SK-N-SH (cell line): ENCODE measurements around the gene SKIC8. TPM values are rescaled to one million over a fixed set of nuclear protein-coding genes. Genes with fewer than 3 reads are reported as not detected.

Source experiments
- CTCF ChIA-PET: fragments of 300-600, 350-600 bp; formaldehyde crosslinking; extraction: SDS; loops from one replicate; lab custom pipeline; 2021; lab: Yijun Ruan, JAX
- POLR2A ChIA-PET: fragments of 350-600 bp; sonication (Branson Sonifier 250); formaldehyde crosslinking; extraction: SDS; loops from one replicate; lab custom pipeline; 2020; ENCODE audit warnings: antibody characterized with exemption, inconsistent platforms; lab: Yijun Ruan, JAX
- DNase-seq: peaks from one replicate; pipeline ENCODE4 v3.0.0; 2012
- H2AFZ ChIP-seq: fragments of 200-600 bp; sonication (generic); 2 replicates; pipeline ENCODE4 v1.8.1; 2016; ENCODE audit warnings: antibody characterized with exemption, mild to moderate bottlenecking, low read depth
- H3F3A ChIP-seq: fragments of 200-600 bp; sonication (generic); replicated peaks from 2 replicates; pipeline ENCODE3; 2016; ENCODE audit warnings: antibody characterized with exemption, mild to moderate bottlenecking; ENCODE audit not compliant: insufficient read depth
- H3K27ac ChIP-seq, 2 experiments: fragments of 200-500 bp in 1 of 2; fragments of 200-600 bp in 1 of 2; sonication (Bioruptor generic) in 1 of 2; sonication (generic), shearing (Covaris generic) in 1 of 2; 2 replicates each; pipeline versions ENCODE4 v1.5.1 to v1.6.1; 2014 to 2016; ENCODE audit warnings: low read depth in 2 of 2, inconsistent platforms in 1 of 2, low read length in 1 of 2, mild to moderate bottlenecking in 1 of 2, mixed read lengths in 1 of 2
- H3K27me3 ChIP-seq: fragments of 200-600 bp; sonication (generic), shearing (Covaris generic); 2 replicates; pipeline ENCODE4 v1.6.1; 2016; ENCODE audit warnings: mixed run types; ENCODE audit not compliant: insufficient read depth
- H3K36me3 ChIP-seq, 2 experiments: fragments of 200-500 bp in 1 of 2; fragments of 200-600 bp in 1 of 2; sonication (Bioruptor generic) in 1 of 2; sonication (generic) in 1 of 2; replicated peaks in 1 of 2; 2 replicates each; pipeline versions ENCODE3 to v1.5.1; 2014 to 2016; ENCODE audit warnings: low read length in 1 of 2, mild to moderate bottlenecking in 1 of 2; ENCODE audit not compliant: insufficient read depth in 2 of 2, control insufficient read depth in 1 of 2
- H3K4me1 ChIP-seq, 2 experiments: fragments of 200-500 bp in 1 of 2; fragments of 200-600 bp in 1 of 2; sonication (Bioruptor generic) in 1 of 2; sonication (generic), shearing (Covaris generic) in 1 of 2; 2 replicates each; pipeline versions ENCODE4 v1.5.1 to v1.6.1; 2014 to 2016; ENCODE audit warnings: low read depth in 1 of 2, low read length in 1 of 2, mixed run types in 1 of 2; ENCODE audit not compliant: insufficient read depth in 2 of 2, control insufficient read depth in 1 of 2
- H3K4me2 ChIP-seq: fragments of 200-600 bp; sonication (generic), shearing (Covaris generic); 2 replicates; pipeline ENCODE4 v1.6.1; 2017; ENCODE audit warnings: mixed run types
- H3K4me3 ChIP-seq, 2 experiments: fragments of 200-500 bp in 1 of 2; fragments of 200-600 bp in 1 of 2; sonication (Bioruptor generic) in 1 of 2; sonication (generic), shearing (Covaris generic) in 1 of 2; 2 replicates each; pipeline versions ENCODE4 v1.5.1 to v1.8.1; 2014 to 2016; ENCODE audit warnings: low read depth in 2 of 2, inconsistent platforms in 1 of 2, low read length in 1 of 2, mild to moderate bottlenecking in 1 of 2, mixed read lengths in 1 of 2, moderate library complexity in 1 of 2
- H3K79me2 ChIP-seq: fragments of 200-600 bp; sonication (generic); 2 replicates; pipeline ENCODE4 v1.8.1; 2017; ENCODE audit warnings: mild to moderate bottlenecking; ENCODE audit not compliant: insufficient read depth
- H3K9ac ChIP-seq: fragments of 200-600 bp; sonication (generic); 2 replicates; pipeline ENCODE4 v1.6.1; 2017; ENCODE audit warnings: mixed run types
- H3K9me2 ChIP-seq: fragments of 200-600 bp; sonication (generic); 2 replicates; pipeline ENCODE4 v1.6.1; 2017; ENCODE audit warnings: mixed run types
- H3K9me3 ChIP-seq: fragments of 200-600 bp; sonication (generic); 2 replicates; pipeline ENCODE4 v1.6.1; 2017; ENCODE audit warnings: mixed run types, mild to moderate bottlenecking, moderate library complexity
- H4K20me1 ChIP-seq: fragments of 200-600 bp; sonication (generic); 2 replicates; pipeline ENCODE4 v1.6.1; 2017; ENCODE audit warnings: mild to moderate bottlenecking, mixed run types; ENCODE audit not compliant: insufficient read depth
- CHD2 ChIP-seq: fragments of 150-350 bp; IDR thresholded peaks from 2 replicates; pipeline ENCODE4 v1.6.1; 2018; ENCODE audit warnings: low read length; ENCODE audit not compliant: partially characterized antibody
- EP300 ChIP-seq, 2 experiments: IDR thresholded peaks; 2 replicates each; pipeline versions ENCODE4 v1.4.0 to v1.6.1; 2012; ENCODE audit warnings: borderline replicate concordance in 1 of 2, low read depth in 1 of 2, low read length in 1 of 2
- EZH2phosphoT487 ChIP-seq: fragments of 200-600 bp; sonication (generic); IDR thresholded peaks from 2 replicates; pipeline ENCODE4 v1.6.1; 2017; ENCODE audit warnings: low read depth, mixed run types, mild to moderate bottlenecking, antibody characterized with exemption, moderate library complexity, borderline replicate concordance
- FOSL2 ChIP-seq: IDR thresholded peaks from 2 replicates; pipeline ENCODE4 v1.4.0; 2012; ENCODE audit warnings: low read depth, mild to moderate bottlenecking, moderate library complexity, borderline replicate concordance
- FOXJ3 ChIP-seq: sonication (generic); formaldehyde crosslinking; IDR thresholded peaks from 2 replicates; pipeline ENCODE4 v1.5.1; 2020; ENCODE audit warnings: mild to moderate bottlenecking, missing genetic modification reagents
- FOXM1 ChIP-seq: IDR thresholded peaks from 2 replicates; pipeline ENCODE4 v1.4.0; 2012; ENCODE audit warnings: low read depth, mild to moderate bottlenecking
- GATA2 ChIP-seq: sonication (generic); formaldehyde crosslinking; IDR thresholded peaks from 2 replicates; pipeline ENCODE4 v1.5.0; 2020; ENCODE audit warnings: mild to moderate bottlenecking, missing genetic modification reagents
- IRF3 ChIP-seq: fragments of 150-350 bp; IDR thresholded peaks from 2 replicates; pipeline ENCODE4 v1.6.1; 2016; ENCODE audit warnings: mild to moderate bottlenecking, low read depth, low read length
- JUND ChIP-seq: IDR thresholded peaks from 2 replicates; pipeline ENCODE4 v1.4.0; 2012
- MEF2A ChIP-seq: IDR thresholded peaks from 2 replicates; pipeline ENCODE4 v1.4.0; 2012; ENCODE audit warnings: low read depth, borderline replicate concordance
- POLR2AphosphoS5 ChIP-seq: IDR thresholded peaks from 2 replicates; pipeline ENCODE4 v1.6.1; 2012; ENCODE audit warnings: low read depth, low read length
- RAD21 ChIP-seq: IDR thresholded peaks from 2 replicates; pipeline ENCODE4 v1.6.1; 2012; ENCODE audit warnings: mild to moderate bottlenecking, low read length
- SMC3 ChIP-seq: IDR thresholded peaks from 2 replicates; pipeline ENCODE4 v1.6.1; 2012; ENCODE audit warnings: low read depth, low read length, improper control_type of control experiment
- TEAD4 ChIP-seq: IDR thresholded peaks from 2 replicates; pipeline ENCODE4 v1.4.0; 2012; ENCODE audit warnings: mild to moderate bottlenecking, borderline replicate concordance; ENCODE audit not compliant: insufficient read depth
- USF2 ChIP-seq: fragments of 150-350 bp; IDR thresholded peaks from 2 replicates; pipeline ENCODE4 v1.6.1; 2017; ENCODE audit warnings: antibody characterized with exemption, low read length, low read depth, borderline replicate concordance
- YY1 ChIP-seq: IDR thresholded peaks from 2 replicates; pipeline ENCODE4 v1.4.0; 2012; ENCODE audit warnings: low read depth, mild to moderate bottlenecking
- ZBTB33 ChIP-seq: IDR thresholded peaks from 2 replicates; pipeline ENCODE4 v1.4.0; 2012; ENCODE audit warnings: low read depth, borderline replicate concordance
- WGBS: methylation state at CpG from one replicate; pipeline ENCODE4 v1.1.6; 2017; ENCODE audit warnings: low lambda C conversion rate; 5-methylcytosine and 5-hydroxymethylcytosine counted together
- polyA plus RNA-seq, 3 experiments: library from polyadenylated mRNA; depleted of rRNA; stranded (reverse); fragments of >200 nt; gene quantifications; 2 replicates each; pipeline ENCODE4 v1.2.3, GENCODE V29; 2012
- TF ChIP-seq, protein P1 (sequence below): IDR thresholded peaks from 2 replicates; pipeline ENCODE4 v1.6.1; 2012; ENCODE audit warnings: mild to moderate bottlenecking, low read depth, low read length, moderate library complexity
- TF ChIP-seq, protein P2 (sequence below): IDR thresholded peaks from 2 replicates; pipeline ENCODE4 v1.4.0; 2012; ENCODE audit warnings: low read depth

Gene SKIC8
- polyA plus RNA-seq, 1 of the 3 experiments (the other 2 are of a cell fraction), result 78.8 TPM

GRCh38 chr15:78274994-78275393 is 24.4 kb downstream of the SKIC8 start:
- Histone ChIP-seq H3K27ac (no peak overlapping the region), H4K20me1 (no peaks in the 10 kb centered on the region), H2AFZ (no peak overlapping the region), H3K9me2 (no peaks in the 10 kb centered on the region), H3K79me2 (no peaks in the 10 kb centered on the region), H3K9me3 (no peaks in the 10 kb centered on the region), H3K36me3 (no peaks in the 10 kb centered on the region), H3K27me3 (no peaks in the 10 kb centered on the region), H3K4me3 (no peak overlapping the region), H3K4me2 (no peak overlapping the region), H3F3A (no peaks in the 10 kb centered on the region), H3K9ac (no peak overlapping the region), H3K4me1 (peaks cover 0 to 6% of the 10 kb centered on the region in 2 experiments; a peak in 1 of 4 replicates)
- ChIA-PET POLR2A (no interaction called here), CTCF (interaction anchor here (0.6 to 1.1 kb wide), 3 partner anchors 20 to 422 kb away, joined by 3 to 4 read pairs (median 3); no protein-coding TSS in a partner anchor)
- TF ChIP-seq FOXJ3 (CRISPR knock-in tag), result no peak
- no peak for TF ChIP-seq RAD21
- no peak for TF ChIP-seq FOXM1
- TF ChIP-seq EP300 (IDR thresholded peaks at IDR 0.05; ENCODE audit: borderline replicate concordance in 1 of 2, low read depth in 1 of 2, low read length in 1 of 2), result no peak
- TF ChIP-seq, protein P1, sequence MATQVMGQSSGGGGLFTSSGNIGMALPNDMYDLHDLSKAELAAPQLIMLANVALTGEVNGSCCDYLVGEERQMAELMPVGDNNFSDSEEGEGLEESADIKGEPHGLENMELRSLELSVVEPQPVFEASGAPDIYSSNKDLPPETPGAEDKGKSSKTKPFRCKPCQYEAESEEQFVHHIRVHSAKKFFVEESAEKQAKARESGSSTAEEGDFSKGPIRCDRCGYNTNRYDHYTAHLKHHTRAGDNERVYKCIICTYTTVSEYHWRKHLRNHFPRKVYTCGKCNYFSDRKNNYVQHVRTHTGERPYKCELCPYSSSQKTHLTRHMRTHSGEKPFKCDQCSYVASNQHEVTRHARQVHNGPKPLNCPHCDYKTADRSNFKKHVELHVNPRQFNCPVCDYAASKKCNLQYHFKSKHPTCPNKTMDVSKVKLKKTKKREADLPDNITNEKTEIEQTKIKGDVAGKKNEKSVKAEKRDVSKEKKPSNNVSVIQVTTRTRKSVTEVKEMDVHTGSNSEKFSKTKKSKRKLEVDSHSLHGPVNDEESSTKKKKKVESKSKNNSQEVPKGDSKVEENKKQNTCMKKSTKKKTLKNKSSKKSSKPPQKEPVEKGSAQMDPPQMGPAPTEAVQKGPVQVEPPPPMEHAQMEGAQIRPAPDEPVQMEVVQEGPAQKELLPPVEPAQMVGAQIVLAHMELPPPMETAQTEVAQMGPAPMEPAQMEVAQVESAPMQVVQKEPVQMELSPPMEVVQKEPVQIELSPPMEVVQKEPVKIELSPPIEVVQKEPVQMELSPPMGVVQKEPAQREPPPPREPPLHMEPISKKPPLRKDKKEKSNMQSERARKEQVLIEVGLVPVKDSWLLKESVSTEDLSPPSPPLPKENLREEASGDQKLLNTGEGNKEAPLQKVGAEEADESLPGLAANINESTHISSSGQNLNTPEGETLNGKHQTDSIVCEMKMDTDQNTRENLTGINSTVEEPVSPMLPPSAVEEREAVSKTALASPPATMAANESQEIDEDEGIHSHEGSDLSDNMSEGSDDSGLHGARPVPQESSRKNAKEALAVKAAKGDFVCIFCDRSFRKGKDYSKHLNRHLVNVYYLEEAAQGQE, result no peak
- TF ChIP-seq, protein P2, sequence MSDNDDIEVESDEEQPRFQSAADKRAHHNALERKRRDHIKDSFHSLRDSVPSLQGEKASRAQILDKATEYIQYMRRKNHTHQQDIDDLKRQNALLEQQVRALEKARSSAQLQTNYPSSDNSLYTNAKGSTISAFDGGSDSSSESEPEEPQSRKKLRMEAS, result no peak
- TF ChIP-seq POLR2AphosphoS5, result no peak
- no peak for DNase-seq
- WGBS, result 99% methylated on average over 5 of the region's 5 CpGs

DNA sequence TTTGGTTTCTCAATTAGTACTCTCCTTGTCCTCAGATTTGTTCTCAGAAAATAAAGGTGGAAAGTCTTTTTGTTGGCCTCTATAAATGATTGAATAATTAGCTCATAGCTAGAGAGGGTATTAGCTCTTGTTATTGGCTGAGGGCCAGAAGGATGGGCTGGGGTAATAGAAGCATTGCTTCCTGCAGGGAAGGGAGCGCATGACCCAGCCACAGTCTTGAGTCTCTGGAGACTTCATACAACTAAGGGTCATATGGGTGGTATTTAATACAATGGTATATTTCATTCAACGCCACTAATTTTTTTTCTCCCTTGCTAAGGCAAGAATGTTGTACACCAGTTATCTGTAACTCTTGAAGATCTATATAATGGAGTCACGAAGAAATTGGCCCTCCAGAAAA is 26.6 kb downstream of the SKIC8 start:
- no peaks in the 10 kb centered on the region for H3K36me3 ChIP-seq
- H3K4me1 ChIP-seq, result peaks cover 0 to 6% of the 10 kb centered on the region in 2 experiments; a peak in 1 of 4 replicates
- CTCF ChIA-PET, result interaction anchor here (1.3 kb wide), 1 partner anchor 9 kb away, joined by 3 read pairs; no protein-coding TSS in a partner anchor
- H3K4me3 ChIP-seq, result no peak overlapping the region
- H2AFZ ChIP-seq, result no peak overlapping the region
- no peak overlapping the region for H3K27ac ChIP-seq
- no peaks in the 10 kb centered on the region for H3F3A ChIP-seq
- H3K9ac ChIP-seq, result no peak overlapping the region
- H3K27me3 ChIP-seq, result no peaks in the 10 kb centered on the region
- no peaks in the 10 kb centered on the region for H3K9me3 ChIP-seq
- POLR2A ChIA-PET, result no interaction called here
- H4K20me1 ChIP-seq, result no peaks in the 10 kb centered on the region
- H3K9me2 ChIP-seq, result no peaks in the 10 kb centered on the region
- DNase-seq, result no peak
- no peak for TF ChIP-seq ZBTB33
- no peak for TF ChIP-seq TEAD4
- TF ChIP-seq, protein P2, result no peak
- TF ChIP-seq FOSL2, result no peak
- TF ChIP-seq CHD2, result no peak
- TF ChIP-seq EZH2phosphoT487, result no peak
- TF ChIP-seq GATA2 (CRISPR knock-in tag), result no peak
- TF ChIP-seq YY1, result no peak
- TF ChIP-seq IRF3, result no peak
- TF ChIP-seq MEF2A, result no peak
- TF ChIP-seq USF2, result no peak
- TF ChIP-seq FOXM1, result no peak
- no peak for TF ChIP-seq SMC3
- TF ChIP-seq JUND, result no peak
- no peaks in the 10 kb centered on the region for H3K79me2 ChIP-seq
- 85% methylated on average over 3 of the region's 3 CpGs for WGBS
- no peak overlapping the region for H3K4me2 ChIP-seq
